NCI-H1436 treated with DMSO at 0.1 percent for 48 hours (cell line): ENCODE measurements around the gene IL36G.
"Not testable (repeated sequence)": the region's sequence is repeated elsewhere in the genome, so short reads cannot be mapped to it uniquely, and the experiment has no call there.

ENCODE experiments used
- DNase-seq: peaks from one replicate; lab custom pipeline; 2025; lab: John Stamatoyannopoulos, UW

Gene IL36G

DNA sequence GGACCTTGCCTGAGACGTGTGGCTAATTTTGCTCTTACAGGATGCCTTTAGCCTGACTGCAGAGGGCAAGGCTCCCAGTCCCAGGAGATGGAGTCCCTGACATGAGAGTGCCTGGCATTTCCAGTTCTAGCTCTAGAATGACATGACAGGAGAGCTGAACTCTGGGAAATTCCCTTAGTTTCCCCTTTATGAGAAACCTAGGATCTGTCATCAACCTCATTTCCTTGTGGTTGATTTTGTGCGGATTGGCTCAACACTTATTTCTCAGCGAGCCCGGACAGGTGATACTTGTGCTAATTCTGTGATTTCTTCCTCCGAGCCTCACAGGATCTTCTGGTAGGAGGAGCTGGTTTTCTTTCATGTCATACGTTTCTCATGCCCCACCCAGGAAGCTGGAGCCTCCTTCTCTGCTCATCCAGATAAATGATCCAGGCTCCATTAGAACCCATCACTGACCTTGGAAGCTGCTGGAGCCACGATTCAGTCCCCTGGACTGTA, at the start of gene IL36G:
IL36G (plus strand) TSS at position 448 of the 498 bp plus-strand sequence. CDS start 633 bp downstream, outside the sequence.
- no peak for DNase-seq

DNA sequence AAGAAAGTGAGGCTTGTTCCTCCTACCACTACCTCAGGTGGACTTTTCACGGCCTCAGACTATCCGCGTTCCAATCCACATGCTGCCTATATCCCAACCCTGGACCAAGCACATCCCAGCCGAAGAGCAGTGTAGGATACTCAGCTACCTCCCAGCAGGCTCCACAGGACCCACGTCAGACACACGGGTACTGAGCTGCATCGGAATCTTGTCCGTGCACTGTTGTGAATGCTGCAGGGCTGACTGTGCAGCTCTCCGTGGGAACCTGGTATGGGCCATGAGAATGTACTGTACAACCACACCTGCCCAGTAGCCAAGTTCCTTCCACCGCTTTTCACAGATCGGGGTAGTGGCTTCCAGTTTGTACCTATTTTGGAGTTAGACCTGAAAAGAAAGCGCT, 44.5 kb upstream of the IL36G start:
- no peak for DNase-seq

GRCh38 chr2:112934117-112934516, 43.7 kb upstream of the IL36G start:
- DNase-seq = not testable (repeated sequence)

- DNase-seq = no peak
These were observed 40.9 kb upstream of the IL36G start for GRCh38 chr2:112936927-112937232.

- no peak for DNase-seq
These were observed 38.9 kb upstream of the IL36G start for GRCh38 chr2:112938904-112939303.

- DNase-seq = no peak
These were observed 38.4 kb upstream of the IL36G start for GRCh38 chr2:112939425-112939824.

DNA sequence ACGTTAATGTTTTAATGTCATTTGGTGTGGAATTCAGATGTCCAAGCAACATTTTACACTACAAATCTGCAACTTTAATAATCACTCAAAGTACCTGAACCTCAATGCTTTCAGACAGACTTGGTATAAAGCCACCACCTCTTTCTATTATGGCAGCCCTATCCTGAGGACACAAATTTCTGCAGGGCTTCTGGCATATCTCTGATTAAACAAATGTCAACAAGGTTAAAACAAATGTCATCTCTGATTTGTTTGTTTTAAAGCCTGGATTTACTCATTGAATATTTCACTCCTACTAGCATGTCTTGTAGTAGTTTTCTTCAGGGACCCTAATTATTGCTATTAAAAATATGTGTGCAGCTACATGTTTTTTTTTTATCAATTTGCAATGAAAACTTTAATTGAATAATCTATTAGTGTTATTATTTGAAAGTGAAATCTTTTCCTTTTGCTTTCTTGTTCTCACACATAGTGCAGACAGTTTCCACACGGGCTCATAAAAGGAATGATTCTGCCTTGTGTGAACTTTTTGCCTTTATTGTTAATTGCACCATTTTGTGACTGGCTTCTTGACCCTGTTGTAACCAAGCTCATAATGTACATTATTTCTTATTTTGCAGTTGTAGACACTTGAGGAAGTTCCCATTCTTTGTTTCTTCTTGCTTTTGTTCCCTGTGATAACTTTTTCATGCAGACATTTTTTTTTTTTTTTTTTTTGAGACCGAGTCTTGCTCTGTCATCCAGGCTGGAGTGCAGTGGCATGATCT, 36.8 kb upstream of the IL36G start:
- DNase-seq = no peak

- DNase-seq = no peak
These were observed 35.8 kb upstream of the IL36G start for GRCh38 chr2:112941753-112942653.

- DNase-seq = no peak
These were observed 35.2 kb upstream of the IL36G start for GRCh38 chr2:112942654-112943002.

DNA sequence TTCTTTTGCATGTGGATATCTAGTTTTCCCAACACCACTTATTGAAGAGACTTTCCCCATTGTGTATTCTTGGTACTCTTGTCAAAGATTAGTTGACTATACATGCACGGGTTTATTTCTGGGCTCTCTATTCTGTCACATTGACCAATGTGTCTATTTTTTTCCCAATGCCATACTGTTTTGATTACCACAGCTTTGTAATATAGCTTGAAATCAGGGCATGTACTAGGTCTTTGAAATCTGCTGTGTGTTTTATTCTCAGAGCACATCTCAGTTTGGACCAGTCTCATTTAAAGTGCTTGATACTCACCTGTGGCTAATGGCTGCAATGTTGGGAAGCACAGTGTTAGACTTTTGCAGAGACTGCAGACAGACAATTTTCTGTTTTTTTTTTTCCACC, 32.8 kb upstream of the IL36G start:
- no peak for DNase-seq

DNA sequence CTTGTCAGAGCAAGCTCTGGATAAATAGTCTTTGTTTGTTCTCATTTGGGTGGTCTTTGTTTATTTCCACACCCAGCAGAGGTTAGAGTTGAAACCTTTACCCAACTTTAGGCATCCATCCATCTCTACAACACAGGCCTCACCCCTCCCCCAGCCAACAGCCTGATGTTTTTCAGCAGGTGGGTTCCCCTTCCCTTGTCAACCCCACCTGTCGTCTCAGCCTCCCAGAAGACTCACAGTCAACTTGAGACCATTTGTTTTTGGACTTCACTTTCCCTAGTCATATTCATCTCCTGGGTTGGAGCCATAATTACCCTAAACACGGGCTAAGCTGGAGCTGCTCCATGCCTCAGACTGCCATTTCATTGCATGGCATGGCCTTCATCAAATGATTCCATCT, 31.7 kb upstream of the IL36G start:
- DNase-seq = no peak

DNA sequence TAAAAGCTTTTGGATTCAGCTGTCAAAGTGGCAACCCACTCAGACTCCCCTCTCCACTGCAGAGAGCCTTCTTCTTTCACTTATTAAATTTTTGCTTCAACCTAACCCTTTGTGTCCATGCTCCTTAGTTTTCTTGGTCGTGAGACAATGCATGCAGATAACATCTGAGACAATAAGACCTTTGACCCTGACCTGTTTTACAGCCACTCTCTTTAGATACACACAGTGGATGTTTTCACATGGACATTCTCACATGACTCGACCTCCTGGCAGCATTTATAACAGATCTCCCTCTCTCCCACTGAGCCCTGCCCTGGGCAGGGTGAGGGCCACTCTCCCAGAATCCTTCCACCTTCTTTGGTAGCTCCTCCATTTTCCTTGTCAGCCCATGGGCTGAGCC, 30.4 kb upstream of the IL36G start:
- DNase-seq = no peak

DNA sequence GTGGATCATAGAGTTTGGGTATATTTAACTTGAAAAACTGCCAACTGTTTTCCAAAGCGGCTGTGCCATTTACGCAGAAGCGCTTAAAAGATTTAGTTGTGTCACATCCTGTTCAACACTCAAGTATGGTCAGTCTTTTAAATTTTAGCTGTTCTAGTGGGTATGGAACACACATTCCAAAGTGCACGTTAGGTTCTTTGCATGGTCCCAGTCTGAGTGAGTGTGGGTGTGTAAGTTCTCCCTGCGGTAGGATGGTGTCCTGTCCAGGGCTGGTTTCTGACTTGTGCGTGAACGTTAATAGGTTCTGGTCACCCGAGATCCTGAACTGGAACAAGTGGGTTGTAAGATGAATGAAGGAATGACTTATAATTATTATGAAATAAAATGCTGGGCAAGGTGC, 28.4 kb upstream of the IL36G start:
- no peak for DNase-seq

- no peak for DNase-seq
These were observed 23.4 kb upstream of the IL36G start for GRCh38 chr2:112954364-112954763.

DNA sequence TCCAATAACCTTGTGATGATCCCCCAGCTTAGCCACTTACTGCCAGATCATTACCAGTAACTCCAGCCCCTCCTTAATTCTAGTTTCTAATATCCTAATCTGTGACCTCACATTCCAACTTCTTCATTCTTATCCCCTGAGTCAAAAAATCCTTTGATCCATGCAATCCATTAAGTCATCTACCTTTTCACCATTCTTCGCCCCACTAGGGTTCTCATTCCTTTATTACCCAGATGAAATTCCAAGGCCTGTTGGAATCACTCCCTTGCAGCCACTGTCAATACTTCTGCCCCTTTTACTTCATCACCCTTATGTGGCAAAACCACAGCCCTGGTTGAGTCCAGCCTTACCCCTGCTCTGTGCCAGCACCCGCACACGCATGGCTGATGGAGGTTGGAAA, 20.3 kb upstream of the IL36G start:
- DNase-seq = no peak

DNA sequence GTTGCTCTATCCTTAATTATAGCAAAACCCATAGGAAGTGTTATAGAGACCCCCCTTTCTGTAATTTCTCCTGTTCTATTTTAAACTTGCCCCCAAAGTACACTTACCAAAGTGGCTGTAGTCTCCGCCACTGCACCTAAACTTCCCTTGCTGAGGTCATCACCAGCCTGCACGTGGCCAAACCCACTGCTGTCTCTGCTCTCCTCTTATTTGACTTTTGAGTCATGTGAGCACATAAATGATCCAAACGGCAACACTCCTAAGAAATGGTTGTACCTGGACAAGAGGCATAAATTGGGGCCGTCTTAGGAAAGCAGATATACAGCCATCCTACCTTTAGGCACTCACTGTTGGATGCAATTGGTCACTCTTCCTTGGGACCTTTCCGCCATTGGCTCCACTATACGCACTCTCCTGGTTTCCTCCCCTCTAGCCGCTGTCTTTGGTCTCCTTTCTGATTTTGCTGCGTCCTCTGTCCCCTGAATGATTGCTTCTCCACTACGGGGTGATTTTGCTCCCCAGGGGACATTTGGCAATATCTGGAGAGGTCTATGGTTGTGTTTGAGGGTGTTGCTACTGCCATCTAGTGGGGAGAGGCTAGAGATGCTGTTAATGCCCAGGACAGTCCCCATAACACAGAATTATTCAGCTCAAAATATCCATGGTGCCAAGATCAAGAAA, 19.2 kb upstream of the IL36G start:
- DNase-seq = no peak

DNA sequence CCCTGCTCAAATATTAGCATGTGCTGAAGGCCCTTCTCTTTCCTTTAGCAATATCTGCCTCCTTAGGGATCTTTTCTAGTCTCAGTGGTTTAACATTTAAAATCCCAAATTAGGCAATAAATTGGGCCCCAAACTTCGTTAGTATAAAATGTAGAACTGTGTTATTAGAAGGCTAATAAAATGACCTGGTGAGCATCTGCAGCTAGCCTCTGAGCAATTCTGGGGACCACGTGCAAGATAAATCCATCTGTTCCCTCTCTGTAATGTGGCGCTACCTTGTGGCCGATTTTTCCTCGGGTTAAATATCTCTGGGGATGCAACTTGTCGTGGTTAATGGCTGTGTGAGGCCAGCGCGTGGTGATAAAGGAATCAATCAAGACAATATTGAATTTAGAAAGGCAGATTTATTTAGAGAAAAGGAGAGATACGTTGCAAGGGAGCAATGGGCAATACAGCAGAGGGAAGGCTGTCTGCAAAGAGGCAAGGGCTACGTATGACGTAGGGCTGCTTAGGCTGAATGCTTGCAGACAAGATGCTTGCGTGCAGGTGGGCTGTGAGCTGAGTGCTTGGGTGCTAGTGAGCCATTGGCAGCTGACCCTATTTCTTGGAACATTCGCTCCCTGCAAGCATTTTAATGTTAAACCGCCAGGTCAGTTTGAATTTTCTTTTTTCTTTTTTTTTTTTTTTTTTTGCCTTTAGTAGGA, 18.5 kb upstream of the IL36G start:
- DNase-seq = no peak

- DNase-seq = no peak
These were observed 17.5 kb upstream of the IL36G start for GRCh38 chr2:112960230-112960825.

DNA sequence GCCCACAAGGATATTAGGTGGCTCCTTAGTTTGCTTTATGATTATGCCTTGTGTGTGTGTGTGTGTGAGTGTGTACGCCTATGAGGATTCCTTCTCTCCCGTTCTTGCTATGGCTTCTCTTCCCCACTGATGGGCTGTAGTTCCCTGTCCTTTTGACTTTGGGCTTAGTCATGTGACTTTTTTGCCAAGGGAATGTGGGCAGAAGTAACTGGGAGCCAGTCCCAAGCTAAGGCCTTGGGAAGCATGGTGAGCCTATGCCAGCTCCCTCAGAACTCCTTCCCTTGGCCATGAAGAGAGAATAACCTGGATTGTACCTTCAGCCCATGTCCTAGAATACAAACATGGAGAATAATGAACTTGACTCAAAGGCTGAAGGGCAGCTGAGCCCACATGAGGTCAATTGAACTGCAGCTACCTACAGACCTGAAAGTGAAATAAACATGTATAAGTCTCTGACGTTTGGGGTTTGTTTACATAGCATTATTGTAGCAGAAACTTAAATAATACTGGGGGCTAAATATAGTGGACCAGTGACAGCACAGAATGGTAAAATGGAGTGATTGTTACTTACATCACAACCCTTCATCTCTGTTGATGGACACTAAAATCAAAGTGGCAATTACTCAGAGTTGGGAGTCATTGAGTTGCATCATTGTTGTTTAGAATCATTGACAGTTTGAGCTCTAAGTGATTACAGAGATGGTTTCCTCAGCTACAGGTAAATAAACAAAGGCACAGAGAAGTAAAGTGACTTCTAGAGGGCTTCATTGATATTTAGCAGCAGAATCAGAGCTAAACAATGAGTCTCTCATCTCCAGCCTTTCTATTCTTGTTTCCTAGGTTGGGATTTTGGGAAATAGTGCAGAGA, 15.3 kb upstream of the IL36G start:
- DNase-seq = no peak

- DNase-seq = no peak
These were observed 10.8 kb upstream of the IL36G start for GRCh38 chr2:112967023-112967422.
